A549 (cell line): ENCODE results near the gene PKHD1.

Experiments used
- EHMT2 ChIP-seq: fragments of 200-600 bp; sonication (generic); IDR thresholded peaks from 2 replicates; pipeline ENCODE4 v1.6.1; 2016; ENCODE audit warnings: antibody characterized with exemption, low read depth, mild to moderate bottlenecking, moderate library complexity
- FOSL2 ChIP-seq, 2 experiments: fragments of 450-650 bp in 1 of 2; fragments of >200 bp in 1 of 2; sonication (Bioruptor Twin) in 1 of 2; formaldehyde crosslinking; IDR thresholded peaks; 2 replicates each; pipeline versions ENCODE4 v1.5.0 to v1.6.1; 2016 to 2020; ENCODE audit warnings: mild to moderate bottlenecking in 1 of 2, moderate library complexity in 1 of 2
- HDAC2 ChIP-seq: fragments of 200-600 bp; sonication (generic); IDR thresholded peaks from 2 replicates; pipeline ENCODE4 v1.6.1; 2016
- JUN ChIP-seq, 2 experiments: fragments of >200 bp; sonication (Bioruptor Twin); formaldehyde crosslinking; IDR thresholded peaks; 2 replicates in 1 of 2; 3 replicates in 1 of 2; pipeline ENCODE4 v1.6.1; 2016 to 2017
- MAX ChIP-seq: IDR thresholded peaks from 2 replicates; pipeline ENCODE4 v1.6.1; 2012
- NR3C1 ChIP-seq: fragments of >200 bp; sonication (Bioruptor Twin); formaldehyde crosslinking; IDR thresholded peaks from 3 replicates; pipeline ENCODE4 v1.6.1; 2017
- POLR2A ChIP-seq: IDR thresholded peaks from 2 replicates; pipeline ENCODE4 v1.6.1; 2012; ENCODE audit warnings: mild to moderate bottlenecking, low read length
- POLR2AphosphoS2 ChIP-seq: conservative IDR thresholded peaks from 2 replicates; pipeline ENCODE4 v1.6.1; 2012; ENCODE audit warnings: low read length, improper control_type of control experiment, inconsistent platforms
- RAD21 ChIP-seq, 2 experiments: fragments of >200 bp in 1 of 2; sonication (Bioruptor Twin) in 1 of 2; formaldehyde crosslinking in 1 of 2; IDR thresholded peaks in 1 of 2; conservative IDR thresholded peaks in 1 of 2; 2 replicates in 1 of 2; 3 replicates in 1 of 2; pipeline ENCODE4 v1.6.1; 2012 to 2018; ENCODE audit warnings: inconsistent platforms in 1 of 2
- REST ChIP-seq: fragments of 200-600 bp; sonication (generic); IDR thresholded peaks from 2 replicates; pipeline ENCODE4 v1.6.1; 2016; ENCODE audit warnings: antibody characterized with exemption, mild to moderate bottlenecking, moderate library complexity
- RFX5 ChIP-seq: fragments of 450-650 bp; IDR thresholded peaks from 2 replicates; pipeline ENCODE4 v1.7.1; 2014; ENCODE audit warnings: antibody characterized with exemption, mild to moderate bottlenecking, moderate library complexity
- TF ChIP-seq, protein P1 (sequence below): fragments of >200 bp; sonication (Bioruptor Twin); formaldehyde crosslinking; IDR thresholded peaks from 3 replicates; pipeline ENCODE4 v1.5.1; 2016

- TF ChIP-seq, protein P1, sequence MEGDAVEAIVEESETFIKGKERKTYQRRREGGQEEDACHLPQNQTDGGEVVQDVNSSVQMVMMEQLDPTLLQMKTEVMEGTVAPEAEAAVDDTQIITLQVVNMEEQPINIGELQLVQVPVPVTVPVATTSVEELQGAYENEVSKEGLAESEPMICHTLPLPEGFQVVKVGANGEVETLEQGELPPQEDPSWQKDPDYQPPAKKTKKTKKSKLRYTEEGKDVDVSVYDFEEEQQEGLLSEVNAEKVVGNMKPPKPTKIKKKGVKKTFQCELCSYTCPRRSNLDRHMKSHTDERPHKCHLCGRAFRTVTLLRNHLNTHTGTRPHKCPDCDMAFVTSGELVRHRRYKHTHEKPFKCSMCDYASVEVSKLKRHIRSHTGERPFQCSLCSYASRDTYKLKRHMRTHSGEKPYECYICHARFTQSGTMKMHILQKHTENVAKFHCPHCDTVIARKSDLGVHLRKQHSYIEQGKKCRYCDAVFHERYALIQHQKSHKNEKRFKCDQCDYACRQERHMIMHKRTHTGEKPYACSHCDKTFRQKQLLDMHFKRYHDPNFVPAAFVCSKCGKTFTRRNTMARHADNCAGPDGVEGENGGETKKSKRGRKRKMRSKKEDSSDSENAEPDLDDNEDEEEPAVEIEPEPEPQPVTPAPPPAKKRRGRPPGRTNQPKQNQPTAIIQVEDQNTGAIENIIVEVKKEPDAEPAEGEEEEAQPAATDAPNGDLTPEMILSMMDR: no peak
- TF ChIP-seq POLR2AphosphoS2 (no peak), MAX (no peak), EHMT2 (no peak), POLR2A (no peak), RAD21 (conservative IDR thresholded peaks at IDR 0.05 in 1 of 2, IDR thresholded peaks at IDR 0.05 in 1 of 2) (peak; percentile 2 to 13; a peak in 1 of 5 replicates), NR3C1 (no peak), RFX5 (no peak), FOSL2 (IDR thresholded peaks at IDR 0.05) (no peak), FOSL2 (CRISPR knock-in tag; IDR thresholded peaks at IDR 0.05) (no peak), HDAC2 (no peak), REST (no peak), JUN (IDR thresholded peaks at IDR 0.05) (no peak)
Observed at GRCh38 chr6:52098721-52099120, 11.3 kb upstream of the PKHD1 start.
